ENCODE measurements around the gene PIGT. TPM values are rescaled to one million over a fixed set of nuclear protein-coding genes. Genes with fewer than 3 reads are reported as not detected.

PIGT gene
- total RNA-seq, 4 donors from 2014 or later: 54.6 to 82.8 (median 69.7) TPM

DNA sequence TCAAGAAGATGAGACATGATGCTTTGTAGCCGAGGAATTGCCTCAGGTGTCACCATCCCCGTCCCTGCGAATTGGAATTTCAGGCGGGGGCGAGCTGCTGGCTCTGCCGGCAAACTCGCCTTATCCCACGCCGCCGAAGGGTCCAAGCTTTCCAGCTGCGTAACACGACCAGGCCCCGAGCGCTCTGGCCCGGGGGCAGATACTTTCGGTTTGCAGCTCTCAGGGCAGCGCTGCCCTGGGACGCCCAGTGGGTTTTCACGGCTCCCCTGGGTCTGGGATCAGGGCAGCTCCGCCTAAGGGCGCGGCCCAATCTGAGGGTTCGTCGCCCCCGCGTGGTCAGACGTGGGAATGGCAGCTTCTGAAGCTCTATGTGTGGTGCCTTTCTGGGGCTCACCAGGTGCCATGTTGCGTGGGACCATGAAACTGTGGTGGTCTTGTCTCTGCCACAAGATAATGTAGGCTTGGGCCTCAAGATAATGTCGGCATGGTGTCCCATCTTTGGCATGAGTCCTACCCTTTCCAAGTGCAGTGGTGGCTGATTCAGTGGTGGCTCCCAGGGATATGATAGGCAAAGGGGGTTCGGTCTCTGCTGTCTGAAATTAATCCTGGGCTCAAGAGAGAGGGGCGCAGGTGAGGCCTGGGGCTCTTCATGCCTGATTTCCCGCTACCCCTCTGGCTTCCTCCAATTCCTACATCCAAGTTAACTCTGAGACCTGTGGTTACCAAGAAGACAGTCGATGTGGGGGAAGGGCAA is 21.0 kb downstream of the PIGT start:
- TF ChIP-seq, protein P1, sequence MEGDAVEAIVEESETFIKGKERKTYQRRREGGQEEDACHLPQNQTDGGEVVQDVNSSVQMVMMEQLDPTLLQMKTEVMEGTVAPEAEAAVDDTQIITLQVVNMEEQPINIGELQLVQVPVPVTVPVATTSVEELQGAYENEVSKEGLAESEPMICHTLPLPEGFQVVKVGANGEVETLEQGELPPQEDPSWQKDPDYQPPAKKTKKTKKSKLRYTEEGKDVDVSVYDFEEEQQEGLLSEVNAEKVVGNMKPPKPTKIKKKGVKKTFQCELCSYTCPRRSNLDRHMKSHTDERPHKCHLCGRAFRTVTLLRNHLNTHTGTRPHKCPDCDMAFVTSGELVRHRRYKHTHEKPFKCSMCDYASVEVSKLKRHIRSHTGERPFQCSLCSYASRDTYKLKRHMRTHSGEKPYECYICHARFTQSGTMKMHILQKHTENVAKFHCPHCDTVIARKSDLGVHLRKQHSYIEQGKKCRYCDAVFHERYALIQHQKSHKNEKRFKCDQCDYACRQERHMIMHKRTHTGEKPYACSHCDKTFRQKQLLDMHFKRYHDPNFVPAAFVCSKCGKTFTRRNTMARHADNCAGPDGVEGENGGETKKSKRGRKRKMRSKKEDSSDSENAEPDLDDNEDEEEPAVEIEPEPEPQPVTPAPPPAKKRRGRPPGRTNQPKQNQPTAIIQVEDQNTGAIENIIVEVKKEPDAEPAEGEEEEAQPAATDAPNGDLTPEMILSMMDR (IDR thresholded peaks at IDR 0.05): peak; percentile 94 to 98 (median 96)
- TF ChIP-seq POLR2A (IDR thresholded peaks at IDR 0.05) (no peak), EP300 (IDR thresholded peaks at IDR 0.05) (peak; percentile 60 to 73)
- Histone ChIP-seq H3K9me3 (no peaks in the 10 kb centered on the region), H3K36me3 (no peaks in the 10 kb centered on the region), H3K27me3 (no peaks in the 10 kb centered on the region), H3K4me3 (peak overlapping the region; percentile 42 to 72 (median 62)), H3K4me1 (peaks cover 0 to 19% (median 0%) of the 10 kb centered on the region in 4 donors), H3K27ac (peak overlapping the region; percentile 31 to 85 (median 80))
- 13% methylated on average over 25 to 27 of the region's 33 CpGs for WGBS, 2 donors
- DNase-seq (ENCODE audit: low spot score in 2 of 2): peak; percentile 79 to 92

DNA sequence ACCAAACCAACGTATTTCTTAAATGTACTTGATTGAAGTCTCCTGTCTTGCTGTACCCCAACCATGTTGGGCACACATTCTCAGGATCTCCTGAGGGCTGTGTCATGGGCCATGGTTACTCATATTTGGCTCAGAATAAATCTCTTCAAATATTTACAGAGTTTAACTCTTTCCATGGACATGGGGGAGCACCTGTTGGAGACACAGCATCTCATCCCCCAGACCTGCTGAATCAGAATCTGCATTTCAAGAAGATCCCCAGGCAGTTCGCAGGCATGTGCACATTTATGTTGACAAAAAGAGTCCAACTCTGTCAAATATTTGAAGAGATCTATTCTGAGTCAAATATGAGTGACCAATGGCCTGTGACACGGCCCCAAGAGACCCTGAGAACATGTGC is 24.5 kb downstream of the PIGT start:
- 85 to 90% methylated on average over 3 of the region's 3 CpGs for WGBS, 2 donors
- no peak for DNase-seq (ENCODE audit: low spot score in 2 of 2)
- H3K4me3 ChIP-seq: no peak overlapping the region

DNA sequence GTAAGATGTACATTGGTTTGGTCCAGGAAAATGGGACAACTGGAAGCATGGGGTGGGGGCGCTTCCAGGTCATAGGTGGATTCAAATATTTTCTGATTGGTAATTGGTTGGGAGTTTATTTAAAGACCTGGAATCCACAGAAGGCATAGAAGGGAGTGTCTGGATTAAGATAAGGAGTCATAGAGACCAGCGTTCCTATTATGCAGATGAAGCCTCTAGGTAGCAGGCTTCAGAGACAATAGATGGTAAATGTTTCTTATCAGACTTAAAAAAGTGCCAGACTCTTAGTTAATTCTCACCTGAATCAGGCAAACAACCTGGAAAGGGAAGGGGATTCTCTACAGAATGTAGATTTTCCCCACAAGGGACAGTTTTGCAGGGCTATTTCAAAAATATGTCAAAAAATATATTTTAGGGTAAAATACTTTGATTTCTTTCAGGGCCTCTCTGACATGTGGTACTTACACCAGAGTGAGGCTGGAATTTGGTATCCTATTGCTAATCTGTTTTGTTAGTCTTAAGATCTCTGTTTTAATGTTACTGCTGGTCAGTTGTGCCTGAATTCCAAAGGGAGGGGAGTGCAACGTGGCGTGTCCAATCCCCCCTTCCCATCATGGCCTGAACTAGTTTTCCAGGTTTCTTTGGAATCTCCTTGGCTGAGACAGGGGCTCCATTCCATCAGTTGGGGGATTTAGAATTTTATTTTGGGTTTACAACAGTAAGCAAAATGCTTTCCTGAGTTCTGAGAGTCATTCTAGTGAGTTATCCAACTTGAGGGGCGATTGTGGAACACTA is 25.1 kb downstream of the PIGT start:
- Histone ChIP-seq H3K9me3 (no peaks in the 10 kb centered on the region), H3K4me1 (peaks cover 0 to 11% (median 0%) of the 10 kb centered on the region in 4 donors), H3K27me3 (no peaks in the 10 kb centered on the region), H3K36me3 (no peaks in the 10 kb centered on the region), H3K4me3 (no peak overlapping the region), H3K27ac (no peak overlapping the region)
- WGBS, 2 donors: 68 to 69% methylated on average over 5 of the region's 5 CpGs
- DNase-seq (ENCODE audit: low spot score in 2 of 2): no peak
- TF ChIP-seq EP300 (IDR thresholded peaks at IDR 0.05) (no peak), POLR2A (IDR thresholded peaks at IDR 0.05) (no peak)
- TF ChIP-seq, protein P1 (IDR thresholded peaks at IDR 0.05): no peak

More for the DNA sequence above, 24.5 kb downstream of the PIGT start:
- Histone ChIP-seq H3K4me1 (peaks cover 0 to 13% (median 0%) of the 10 kb centered on the region in 4 donors), H3K27ac (no peak overlapping the region), H3K27me3 (no peaks in the 10 kb centered on the region), H3K36me3 (no peaks in the 10 kb centered on the region), H3K9me3 (no peaks in the 10 kb centered on the region)
- TF ChIP-seq, protein P1 (IDR thresholded peaks at IDR 0.05): no peak
- no peak for TF ChIP-seq EP300 (IDR thresholded peaks at IDR 0.05)
- TF ChIP-seq POLR2A (IDR thresholded peaks at IDR 0.05): no peak

DNA sequence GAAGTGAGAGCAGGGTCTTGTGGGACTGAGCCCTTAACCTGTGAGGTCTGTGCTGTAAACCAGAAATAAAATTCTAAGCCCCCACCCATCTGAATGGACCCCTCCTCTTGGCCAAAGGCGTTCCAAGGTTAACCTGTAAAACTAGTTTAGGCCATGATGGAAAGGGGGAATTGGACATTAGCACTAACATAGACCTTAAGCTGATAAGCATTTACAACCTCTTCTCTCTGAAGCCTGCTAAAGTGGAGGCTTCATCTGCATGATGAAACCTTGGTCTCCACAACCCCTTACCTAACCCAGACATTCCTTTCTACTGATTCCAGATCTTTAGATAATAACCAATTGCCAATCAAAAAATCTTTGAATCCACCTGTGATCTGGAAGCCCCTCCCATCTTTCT is 25.8 kb downstream of the PIGT start:
- DNase-seq (ENCODE audit: low spot score in 2 of 2): no peak
- Histone ChIP-seq H3K27ac (no peak overlapping the region), H3K4me3 (no peak overlapping the region), H3K9me3 (no peaks in the 10 kb centered on the region), H3K4me1 (peaks cover 0 to 5% (median 0%) of the 10 kb centered on the region in 4 donors), H3K36me3 (no peaks in the 10 kb centered on the region), H3K27me3 (no peaks in the 10 kb centered on the region)
- TF ChIP-seq POLR2A (IDR thresholded peaks at IDR 0.05) (no peak), EP300 (IDR thresholded peaks at IDR 0.05) (no peak)
- TF ChIP-seq, protein P1 (IDR thresholded peaks at IDR 0.05): no peak
- 81 to 96% methylated on average over 1 of the region's 1 CpG for WGBS, 2 donors

DNA sequence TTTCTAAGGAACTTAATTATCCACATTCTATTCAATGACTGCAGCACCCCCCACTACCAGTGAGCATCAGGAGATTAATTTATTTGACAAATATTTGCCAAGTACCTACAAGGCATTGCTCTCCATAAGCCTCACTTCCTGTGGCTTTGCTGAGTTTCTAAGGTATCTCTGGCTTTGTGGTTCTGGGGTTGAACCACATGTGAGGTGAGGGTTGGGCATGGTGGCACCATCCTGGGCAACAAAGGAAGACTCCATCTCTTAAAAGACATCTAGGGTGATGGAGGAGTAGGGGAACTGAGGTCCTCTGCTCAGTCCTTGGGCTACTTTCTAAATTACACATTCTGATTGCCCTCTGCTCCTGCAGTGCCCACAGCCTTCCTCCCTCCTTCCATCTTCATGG is 28.1 kb downstream of the PIGT start:
- no peaks in the 10 kb centered on the region for H3K9me3 ChIP-seq
- TF ChIP-seq, protein P1 (IDR thresholded peaks at IDR 0.05): no peak
- no peak for TF ChIP-seq EP300 (IDR thresholded peaks at IDR 0.05)
- TF ChIP-seq POLR2A (IDR thresholded peaks at IDR 0.05): no peak
- no peaks in the 10 kb centered on the region for H3K27me3 ChIP-seq
- no peak for DNase-seq (ENCODE audit: low spot score in 2 of 2)
- no peak overlapping the region for H3K27ac ChIP-seq
- no peaks in the 10 kb centered on the region for H3K4me1 ChIP-seq
- peaks cover 0 to 11% (median 0%) of the 10 kb centered on the region in 3 donors for H3K36me3 ChIP-seq
- no peak overlapping the region for H3K4me3 ChIP-seq
